Gastrocnemius medialis (tissue), 4 donors: ENCODE results near the gene KCNIP4. TPM values are rescaled to one million over a fixed set of nuclear protein-coding genes. Genes with fewer than 3 reads are reported as not detected.

Experiments
- ATAC-seq, 2 donors: fragments of 150-250 bp; one replicate each; pipeline ENCODE4 v1.9.1; 2016
- DNase-seq, 2 donors: peaks; one replicate each; pipeline ENCODE4 v3.0.0-alpha.2; 2019
- H3K27ac ChIP-seq, 4 donors: fragments of 200-600 bp; sonication (generic); 1 replicate in 1 of 4; 2 replicates in 3 of 4; pipeline ENCODE4 v1.5.1; 2016 to 2018; ENCODE audit warnings: mild to moderate bottlenecking in 2 of 4, moderate library complexity in 1 of 4
- H3K27me3 ChIP-seq, 3 donors: fragments of 200-600 bp; sonication (generic) in 2 of 3; 1 replicate in 1 of 3; 2 replicates in 2 of 3; pipeline versions ENCODE4 v1.5.1 to v1.6.0; 2016 to 2019; ENCODE audit warnings: mild to moderate bottlenecking in 1 of 3, moderate library complexity in 1 of 3
- H3K36me3 ChIP-seq, 2 donors: fragments of 200-600 bp; sonication (generic) in 1 of 2; one replicate each; pipeline ENCODE4 v1.5.1; 2017 to 2018
- H3K4me1 ChIP-seq, 2 donors: fragments of 200-600 bp; sonication (generic) in 1 of 2; one replicate each; pipeline ENCODE4 v1.5.1; 2016 to 2017; ENCODE audit warnings: mild to moderate bottlenecking in 2 of 2
- H3K4me3 ChIP-seq, 4 donors: fragments of 200-600 bp; sonication (generic) in 3 of 4; 1 replicate in 1 of 4; 2 replicates in 3 of 4; pipeline ENCODE4 v1.5.1; 2016 to 2019; ENCODE audit warnings: mild to moderate bottlenecking in 2 of 4
- H3K9me3 ChIP-seq, 3 donors: fragments of 200-600 bp; sonication (generic) in 2 of 3; 1 replicate in 1 of 3; 2 replicates in 2 of 3; pipeline ENCODE4 v1.5.1; 2016 to 2019
- CTCF ChIP-seq, 5 experiments: fragments of 450-650 bp in 3 of 5; fragments of 200-600 bp in 2 of 5; sonication (generic) in 2 of 5; IDR thresholded peaks in 4 of 5; conservative IDR thresholded peaks in 1 of 5; 1 replicate in 4 of 5; 2 replicates in 1 of 5; pipeline ENCODE4 v1.5.1; 2016 to 2019; ENCODE audit warnings: antibody characterized with exemption in 5 of 5, mild to moderate bottlenecking in 3 of 5, moderate library complexity in 3 of 5
- POLR2A ChIP-seq, 2 donors: fragments of 450-650 bp; IDR thresholded peaks; one replicate each; pipeline ENCODE4 v1.6.1; 2017; ENCODE audit warnings: antibody characterized with exemption in 2 of 2, mild to moderate bottlenecking in 2 of 2, moderate library complexity in 2 of 2
- in situ Hi-C, 4 donors: fragments of 200-750 bp; cut with MboI; loops; one replicate each; pipeline versions ENCODE4 v1.15.0 to v1.8.0; 2017; ENCODE audit warnings: low sequenced_read_pairs in 4 of 4
- intact Hi-C: fragments of 100-400 bp; cut with DNase I; formaldehyde crosslinking; loops from one replicate; pipeline ENCODE4 v1.15.1; 2023; ENCODE audit warnings: low total_unique reads
- total RNA-seq, 4 donors: library from RNA; depleted of rRNA; stranded (reverse); fragments of >200 nt; gene quantifications; one replicate each; pipeline versions ENCODE4 v1.1.0 to v1.2.3, GENCODE V29; 2016

Gene KCNIP4
- total RNA-seq, 4 donors from 2014 or later = not detected

- no peaks in the 10 kb centered on the region for H3K9me3 ChIP-seq
- in situ Hi-C loops = no loop called here
- ATAC-seq (no peak), DNase-seq (no peak)
- no peak overlapping the region for H3K4me3 ChIP-seq
- H3K36me3 ChIP-seq = no peaks in the 10 kb centered on the region
- intact Hi-C loops = no loop called here
- no peak for TF ChIP-seq POLR2A (IDR thresholded peaks at IDR 0.05)
- TF ChIP-seq CTCF (IDR thresholded peaks at IDR 0.05 in 4 of 5, conservative IDR thresholded peaks at IDR 0.05 in 1 of 5) = no peak
- H3K4me1 ChIP-seq = no peaks in the 10 kb centered on the region
- H3K27ac ChIP-seq = no peak overlapping the region
- no peaks in the 10 kb centered on the region for H3K27me3 ChIP-seq
Observed at GRCh38 chr4:21271439-21272052, 677.0 kb downstream of the KCNIP4 start.

GRCh38 chr4:21248331-21248730 lies 700.2 kb downstream of the KCNIP4 start:
- TF ChIP-seq POLR2A (IDR thresholded peaks at IDR 0.05) = no peak
- no peak for TF ChIP-seq CTCF (IDR thresholded peaks at IDR 0.05 in 4 of 5, conservative IDR thresholded peaks at IDR 0.05 in 1 of 5)
- Histone ChIP-seq H3K4me3 (no peak overlapping the region), H3K27me3 (no peaks in the 10 kb centered on the region), H3K36me3 (no peaks in the 10 kb centered on the region), H3K4me1 (no peaks in the 10 kb centered on the region), H3K27ac (no peak overlapping the region), H3K9me3 (no peaks in the 10 kb centered on the region)
- DNase-seq (no peak), ATAC-seq (no peak)
- in situ Hi-C loops (no loop called here), intact Hi-C loops (no loop called here)

- H3K9me3 ChIP-seq = no peaks in the 10 kb centered on the region
- TF ChIP-seq POLR2A (IDR thresholded peaks at IDR 0.05) (no peak), CTCF (IDR thresholded peaks at IDR 0.05 in 4 of 5, conservative IDR thresholded peaks at IDR 0.05 in 1 of 5) (no peak)
- H3K27ac ChIP-seq = no peak overlapping the region
- H3K4me1 ChIP-seq = no peaks in the 10 kb centered on the region
- DNase-seq (no peak), ATAC-seq (no peak)
- no peaks in the 10 kb centered on the region for H3K36me3 ChIP-seq
- intact Hi-C loops = no loop called here
- in situ Hi-C loops = no loop called here
- no peak overlapping the region for H3K4me3 ChIP-seq
- no peaks in the 10 kb centered on the region for H3K27me3 ChIP-seq
Observed at GRCh38 chr4:21242163-21242562, 706.4 kb downstream of the KCNIP4 start.

GRCh38 chr4:21226637-21227538 lies 721.7 kb downstream of the KCNIP4 start:
- Histone ChIP-seq H3K4me1 (no peaks in the 10 kb centered on the region), H3K27me3 (no peaks in the 10 kb centered on the region), H3K36me3 (no peaks in the 10 kb centered on the region), H3K27ac (no peak overlapping the region), H3K9me3 (no peaks in the 10 kb centered on the region), H3K4me3 (no peak overlapping the region)
- ATAC-seq (no peak), DNase-seq (no peak)
- in situ Hi-C loops = no loop called here
- TF ChIP-seq CTCF (IDR thresholded peaks at IDR 0.05 in 4 of 5, conservative IDR thresholded peaks at IDR 0.05 in 1 of 5) (no peak), POLR2A (IDR thresholded peaks at IDR 0.05) (no peak)
- intact Hi-C loops = no loop called here
